Measurements from ENCODE around the gene ECM2. TPM values are rescaled to one million over a fixed set of nuclear protein-coding genes. Genes with fewer than 3 reads are reported as not detected.
A peak's percentile ranks its signal among the peaks of the same experiment; 100 is the strongest.

The ECM2 gene
- total and polyA plus RNA-seq, 3 donors from 2014 or later = 16.7 to 26.9 (median 16.8) TPM

DNA sequence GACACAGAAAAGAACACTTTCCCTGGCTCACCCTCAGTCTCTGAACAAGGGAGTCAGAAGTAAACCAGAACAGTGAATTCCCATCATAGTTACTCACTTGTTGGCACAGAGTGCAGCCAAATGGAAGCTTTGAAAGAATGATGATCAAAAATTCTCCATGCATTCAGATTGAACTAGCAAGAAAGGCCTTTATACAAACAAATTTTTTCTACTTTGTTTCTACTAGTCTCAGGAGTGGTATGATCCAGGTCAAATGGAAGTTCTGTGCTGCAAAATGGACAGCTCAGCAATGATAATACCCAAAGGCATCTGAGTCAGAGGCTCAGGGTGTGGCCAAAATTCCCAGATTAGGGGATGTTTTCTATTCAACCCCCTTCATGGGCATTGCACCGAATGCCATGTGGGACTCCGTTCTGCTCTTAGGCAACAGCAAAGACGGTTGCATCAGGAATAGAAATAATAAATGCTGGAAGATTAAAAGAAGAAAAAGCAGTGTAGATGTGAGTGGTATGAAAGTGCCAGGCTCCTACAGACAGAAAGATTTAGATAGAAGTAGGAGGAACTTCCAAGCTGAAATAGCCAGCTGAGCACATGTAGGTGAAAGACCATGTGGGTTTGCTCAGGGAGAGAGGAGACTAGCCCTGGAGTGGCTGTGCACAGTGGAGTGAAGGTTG, 29.5 kb downstream of the ECM2 start:
- Histone ChIP-seq H3K27me3 (no peaks in the 10 kb centered on the region), H3K27ac (peak overlapping the region in 1 of 2 donors; percentile 8), H3K9me3 (no peaks in the 10 kb centered on the region), H3K4me1 (peaks cover 19% of the 10 kb centered on the region), H3K36me3 (ENCODE audit: low read depth, missing control alignments) (no peaks in the 10 kb centered on the region), H3K4me3 (no peak overlapping the region)
- 55 to 57% methylated on average over 3 of the region's 3 CpGs for WGBS, 2 donors
- TF ChIP-seq POLR2A (IDR thresholded peaks at IDR 0.05) = no peak
- TF ChIP-seq, protein P1, sequence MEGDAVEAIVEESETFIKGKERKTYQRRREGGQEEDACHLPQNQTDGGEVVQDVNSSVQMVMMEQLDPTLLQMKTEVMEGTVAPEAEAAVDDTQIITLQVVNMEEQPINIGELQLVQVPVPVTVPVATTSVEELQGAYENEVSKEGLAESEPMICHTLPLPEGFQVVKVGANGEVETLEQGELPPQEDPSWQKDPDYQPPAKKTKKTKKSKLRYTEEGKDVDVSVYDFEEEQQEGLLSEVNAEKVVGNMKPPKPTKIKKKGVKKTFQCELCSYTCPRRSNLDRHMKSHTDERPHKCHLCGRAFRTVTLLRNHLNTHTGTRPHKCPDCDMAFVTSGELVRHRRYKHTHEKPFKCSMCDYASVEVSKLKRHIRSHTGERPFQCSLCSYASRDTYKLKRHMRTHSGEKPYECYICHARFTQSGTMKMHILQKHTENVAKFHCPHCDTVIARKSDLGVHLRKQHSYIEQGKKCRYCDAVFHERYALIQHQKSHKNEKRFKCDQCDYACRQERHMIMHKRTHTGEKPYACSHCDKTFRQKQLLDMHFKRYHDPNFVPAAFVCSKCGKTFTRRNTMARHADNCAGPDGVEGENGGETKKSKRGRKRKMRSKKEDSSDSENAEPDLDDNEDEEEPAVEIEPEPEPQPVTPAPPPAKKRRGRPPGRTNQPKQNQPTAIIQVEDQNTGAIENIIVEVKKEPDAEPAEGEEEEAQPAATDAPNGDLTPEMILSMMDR (IDR thresholded peaks at IDR 0.05) = no peak
- intact Hi-C loops (cut with DNase I; ENCODE audit: low total_unique reads) = no loop called here
- DNase-seq = peak; percentile 35

DNA sequence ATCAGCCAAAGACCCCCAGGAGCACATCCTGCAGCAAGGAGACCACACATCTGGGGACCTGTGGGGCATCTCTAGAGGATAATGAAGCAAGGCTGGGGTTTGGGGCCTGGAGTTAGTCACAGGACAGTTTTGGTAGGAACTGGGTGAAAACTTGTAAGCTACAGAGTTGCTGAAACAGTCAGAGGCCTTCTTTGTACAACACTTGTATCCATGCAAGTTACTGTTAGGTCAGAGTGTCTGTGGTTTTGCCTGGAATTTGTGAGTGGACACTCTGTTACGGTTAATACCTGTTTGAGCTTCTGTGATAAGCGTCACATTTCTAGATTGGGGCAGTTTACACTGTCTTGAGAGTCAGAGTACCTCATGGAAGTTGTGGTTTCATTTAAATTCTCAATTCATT, 30.9 kb downstream of the ECM2 start:
- Histone ChIP-seq H3K27ac (peak overlapping the region in 1 of 2 donors; percentile 7), H3K36me3 (ENCODE audit: low read depth, missing control alignments) (no peaks in the 10 kb centered on the region), H3K4me1 (peaks cover 19% of the 10 kb centered on the region), H3K9me3 (no peaks in the 10 kb centered on the region), H3K4me3 (no peak overlapping the region), H3K27me3 (no peaks in the 10 kb centered on the region)
- WGBS, 2 donors = 67 to 68% methylated on average over 2 of the region's 2 CpGs
- no peak for DNase-seq
- intact Hi-C loops (cut with DNase I; ENCODE audit: low total_unique reads) = no loop called here
- no peak for TF ChIP-seq POLR2A (IDR thresholded peaks at IDR 0.05)
- TF ChIP-seq, protein P1 (IDR thresholded peaks at IDR 0.05) = no peak

DNA sequence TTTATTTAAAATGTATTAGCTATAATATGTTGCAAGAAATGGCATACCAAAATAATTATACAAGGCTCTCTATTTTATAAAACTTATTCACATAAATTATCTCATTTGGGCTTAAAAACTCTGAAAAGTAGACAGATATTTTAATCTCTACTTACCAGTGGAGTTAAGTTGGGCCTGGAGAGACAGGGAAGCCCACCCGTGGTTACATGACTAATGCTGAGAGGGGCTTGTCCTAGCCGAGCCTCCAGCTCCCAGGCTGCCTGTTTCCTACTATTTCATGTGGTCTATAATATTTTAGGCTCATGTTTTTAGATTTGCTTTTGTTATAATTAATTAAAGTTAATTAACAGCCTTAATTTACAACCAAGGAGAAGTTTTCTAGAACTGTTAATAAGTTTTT, 32.6 kb downstream of the ECM2 start:
- no peaks in the 10 kb centered on the region for H3K36me3 ChIP-seq (ENCODE audit: low read depth, missing control alignments)
- H3K4me1 ChIP-seq = peaks cover 19% of the 10 kb centered on the region
- 80 to 93% methylated on average over 2 of the region's 2 CpGs for WGBS, 2 donors
- no peak overlapping the region for H3K27ac ChIP-seq
- no peaks in the 10 kb centered on the region for H3K9me3 ChIP-seq
- DNase-seq = no peak
- intact Hi-C loops (cut with DNase I; ENCODE audit: low total_unique reads) = no loop called here
- no peaks in the 10 kb centered on the region for H3K27me3 ChIP-seq
- H3K4me3 ChIP-seq = no peak overlapping the region
- TF ChIP-seq POLR2A (IDR thresholded peaks at IDR 0.05) = no peak
- TF ChIP-seq, protein P1 (IDR thresholded peaks at IDR 0.05) = no peak

- peak; percentile 67 for DNase-seq
- Histone ChIP-seq H3K27me3 (no peaks in the 10 kb centered on the region), H3K36me3 (ENCODE audit: low read depth, missing control alignments) (no peaks in the 10 kb centered on the region), H3K4me3 (no peak overlapping the region), H3K4me1 (peaks cover 14% of the 10 kb centered on the region), H3K27ac (no peak overlapping the region), H3K9me3 (no peaks in the 10 kb centered on the region)
- 76 to 78% methylated on average over 5 of the region's 5 CpGs for WGBS, 2 donors
- TF ChIP-seq, protein P1 (IDR thresholded peaks at IDR 0.05) = peak in 2 of 3 experiments; percentile 22 to 33
- no peak for TF ChIP-seq POLR2A (IDR thresholded peaks at IDR 0.05)
- intact Hi-C loops (cut with DNase I; ENCODE audit: low total_unique reads) = no loop called here
These were observed 34.0 kb downstream of the ECM2 start for GRCh38 chr9:92501671-92502393.

All from testis (tissue), 3 donors.